NB4 (cell line): ENCODE results near the gene MALAT1.

Experiments
- DNase-seq: peaks from one replicate; pipeline ENCODE4 v3.0.0; 2010; ENCODE audit warnings: low read depth
- H3K4me3 ChIP-seq: one replicate; pipeline ENCODE4 v1.5.1; 2011; ENCODE audit warnings: mild to moderate bottlenecking, low read depth, low read length, moderate library complexity
- CTCF ChIP-seq: IDR thresholded peaks from one replicate; pipeline ENCODE4 v1.5.1; 2012; ENCODE audit warnings: low read depth, low read length
- MYC ChIP-seq: IDR thresholded peaks from 2 replicates; pipeline ENCODE4 v1.6.1; 2011; ENCODE audit warnings: low read depth, low read length
- POLR2A ChIP-seq: IDR thresholded peaks from 2 replicates; pipeline ENCODE4 v1.6.1; 2011; ENCODE audit warnings: mild to moderate bottlenecking; ENCODE audit not compliant: insufficient read length; ENCODE audit errors: extremely low read depth
- TF ChIP-seq, protein P1 (sequence below): IDR thresholded peaks from 2 replicates; pipeline ENCODE4 v1.6.1; 2011; ENCODE audit warnings: low read depth, low read length

MALAT1 gene

GRCh38 chr11:65548395-65548794, 49.5 kb downstream of the MALAT1 start:
- TF ChIP-seq POLR2A, result no peak
- TF ChIP-seq, protein P1, sequence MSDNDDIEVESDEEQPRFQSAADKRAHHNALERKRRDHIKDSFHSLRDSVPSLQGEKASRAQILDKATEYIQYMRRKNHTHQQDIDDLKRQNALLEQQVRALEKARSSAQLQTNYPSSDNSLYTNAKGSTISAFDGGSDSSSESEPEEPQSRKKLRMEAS, result no peak
- TF ChIP-seq MYC, result no peak
- TF ChIP-seq CTCF, result no peak
- no peak for DNase-seq
- no peak overlapping the region for H3K4me3 ChIP-seq

DNA sequence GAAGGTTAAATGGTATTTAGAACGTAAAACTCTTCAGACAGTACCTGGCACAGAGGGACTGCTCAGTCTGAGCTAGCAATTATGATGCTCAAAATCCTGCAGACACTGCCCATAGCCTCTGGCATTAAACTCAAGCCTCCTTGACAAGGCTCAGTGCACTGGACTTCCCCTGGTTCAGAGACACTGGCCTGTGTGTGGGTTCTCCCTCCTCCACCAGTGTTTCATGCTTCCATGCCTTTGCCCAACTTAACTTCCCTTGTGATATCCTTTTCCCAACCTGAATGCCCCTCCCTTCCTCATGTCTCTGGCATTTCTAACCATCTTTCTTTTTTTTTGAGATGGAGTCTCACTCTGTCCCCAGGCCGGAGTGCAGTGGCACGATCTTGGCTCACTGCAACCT, 50.3 kb downstream of the MALAT1 start:
- no peak overlapping the region for H3K4me3 ChIP-seq
- no peak for DNase-seq
- TF ChIP-seq MYC (no peak), POLR2A (no peak), CTCF (no peak)
- TF ChIP-seq, protein P1, result no peak

GRCh38 chr11:65551572-65552387, 52.9 kb downstream of the MALAT1 start:
- H3K4me3 ChIP-seq, result no peak overlapping the region
- DNase-seq, result peak; percentile 62
- TF ChIP-seq CTCF (peak; percentile 64), MYC (no peak)

DNA sequence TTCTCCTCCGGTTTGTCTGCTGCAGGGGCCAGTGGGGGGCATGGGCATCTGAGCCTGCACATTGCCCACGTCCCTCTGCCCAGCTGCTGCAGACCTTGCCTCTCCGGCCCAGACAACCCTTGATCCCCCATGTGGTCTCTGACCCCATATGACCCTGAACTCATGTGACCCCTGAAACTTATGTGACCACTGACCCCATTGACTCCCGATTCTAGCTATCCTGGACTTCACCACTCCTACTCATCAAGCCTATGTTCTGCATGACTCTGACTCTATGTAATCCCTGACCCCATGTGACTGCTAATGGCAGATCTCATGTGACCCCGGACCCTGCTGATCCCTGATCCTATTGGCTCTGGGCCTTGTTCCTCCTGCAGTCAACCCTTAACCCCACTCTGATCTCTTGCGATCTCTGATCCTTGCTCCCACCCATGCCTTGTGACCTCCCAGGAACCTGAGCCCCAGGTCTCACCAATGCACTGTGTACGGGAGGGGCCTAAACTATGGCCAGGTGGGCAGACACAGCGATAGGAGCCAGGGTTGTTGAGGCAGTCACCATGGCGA, 53.6 kb downstream of the MALAT1 start:
- DNase-seq, result no peak
- TF ChIP-seq CTCF (no peak), POLR2A (no peak), MYC (no peak)
- TF ChIP-seq, protein P1, result no peak
- no peak overlapping the region for H3K4me3 ChIP-seq

DNA sequence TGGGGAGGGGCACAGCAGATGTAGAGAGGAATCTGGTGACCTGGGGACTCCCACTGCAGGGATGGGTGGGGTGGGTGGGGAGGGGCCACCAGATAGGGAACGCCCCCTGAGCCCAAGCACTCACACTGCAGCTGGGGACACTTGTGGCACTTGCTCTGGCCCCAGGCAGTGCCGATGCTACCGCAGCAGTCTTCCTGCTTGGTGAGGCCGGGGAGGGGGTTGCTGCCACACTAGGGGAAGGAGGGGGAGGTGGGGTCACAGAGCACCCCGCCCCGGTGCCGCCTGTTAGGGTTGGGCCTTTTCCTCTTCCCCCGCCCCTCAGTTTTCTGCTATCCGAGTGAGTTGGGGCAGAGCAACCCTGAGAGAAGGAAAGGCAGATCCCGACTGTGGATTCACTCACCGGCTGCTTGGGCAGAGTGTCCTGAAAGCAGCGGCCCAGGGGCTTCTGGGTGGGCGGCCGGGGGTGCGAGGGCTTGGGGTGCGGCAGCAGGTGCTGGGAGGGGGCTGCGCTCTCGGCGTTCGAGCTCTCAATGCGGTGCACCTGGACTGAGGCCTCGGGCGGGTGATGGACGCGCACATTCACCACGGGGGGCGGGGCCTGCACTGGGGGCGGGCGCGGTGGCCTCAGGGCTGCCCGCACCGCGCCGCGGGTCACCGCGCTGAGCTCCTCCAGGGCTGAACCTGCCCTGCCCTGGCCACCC, 54.6 kb downstream of the MALAT1 start:
- peak; percentile 74 for DNase-seq
- TF ChIP-seq MYC (no peak), POLR2A (no peak), CTCF (no peak)
- TF ChIP-seq, protein P1, result no peak
- no peak overlapping the region for H3K4me3 ChIP-seq
